Measurements from ENCODE around the gene SCN5A. TPM values are rescaled to one million over a fixed set of nuclear protein-coding genes. Genes with fewer than 3 reads are reported as not detected.
A peak's percentile ranks its signal among the peaks of the same experiment; 100 is the strongest.

Gene SCN5A
- total and polyA plus RNA-seq, 2 experiments from 2014 or later: 10.2 to 10.6 TPM

DNA sequence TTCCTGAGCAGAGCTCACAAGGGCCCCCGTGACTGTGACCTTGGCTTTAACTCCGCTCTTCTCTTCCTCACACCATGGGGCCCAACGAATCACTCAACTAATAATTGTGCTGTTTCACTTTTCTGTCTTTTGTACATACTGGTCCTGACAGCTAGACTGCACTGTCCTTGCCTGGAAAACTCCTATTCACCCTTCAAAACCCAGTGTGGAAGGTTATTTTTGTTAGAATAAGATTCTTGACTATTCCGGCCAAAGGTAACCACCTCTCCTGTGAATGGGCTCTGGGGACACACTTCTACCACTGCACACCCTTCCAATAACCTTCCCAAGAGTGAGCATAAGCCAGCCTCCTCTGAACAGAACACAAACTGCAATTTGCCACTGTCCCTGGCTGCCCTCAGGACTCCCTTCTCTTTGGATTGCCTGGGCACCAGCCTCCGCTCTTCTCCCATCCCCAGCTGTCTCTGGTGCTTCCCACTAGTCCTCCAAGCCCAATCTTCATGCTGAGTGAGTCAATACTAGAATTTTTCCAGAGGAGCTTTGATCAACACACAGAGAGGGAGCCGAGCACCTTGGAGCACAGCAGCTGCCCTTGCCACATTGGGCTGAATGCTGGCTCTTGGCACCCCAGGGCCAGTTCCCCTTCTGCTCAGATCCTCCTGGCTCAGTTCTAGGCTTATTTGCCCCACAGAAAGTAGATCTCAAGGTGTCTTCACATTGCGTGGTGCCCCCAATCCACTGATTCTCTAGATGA, 2.1 kb downstream of the SCN5A start:
- H3K36me3 ChIP-seq (ENCODE audit: insufficient read depth): no peaks in the 10 kb centered on the region
- no peak overlapping the region for H3K27ac ChIP-seq (ENCODE audit: low read depth)
- H3K9me2 ChIP-seq (ENCODE audit: insufficient read depth): no peaks in the 10 kb centered on the region
- TF ChIP-seq JUNB (IDR thresholded peaks at IDR 0.05; ENCODE audit: unreplicated experiment) (no peak), STAT1 (IDR thresholded peaks at IDR 0.05; ENCODE audit: unreplicated experiment) (no peak), ZNF114 (CRISPR knock-in tag; IDR thresholded peaks at IDR 0.05) (no peak), NANOG (IDR thresholded peaks at IDR 0.05; ENCODE audit: borderline replicate concordance) (no peak), ZNF331 (CRISPR knock-in tag; IDR thresholded peaks at IDR 0.05; ENCODE audit: low read depth) (no peak), EZH2 (IDR thresholded peaks at IDR 0.05; ENCODE audit: low read depth, unreplicated experiment) (no peak)
- Mint-ChIP-seq H3K4me3 (no peak overlapping the region), H3K27ac (no peak overlapping the region), H3K27me3 (ENCODE audit: insufficient read depth, low read depth, poor library complexity) (peaks cover 7% of the 10 kb centered on the region), H3K9me3 (no peaks in the 10 kb centered on the region), H3K36me3 (ENCODE audit: low read depth) (no peaks in the 10 kb centered on the region), H3K4me1 (peaks cover 4% of the 10 kb centered on the region)
- H3K4me3 ChIP-seq: no peak overlapping the region
- H3K27me3 ChIP-seq (ENCODE audit: insufficient read depth): peaks cover 43% of the 10 kb centered on the region
- DNase-seq (ENCODE audit: low spot score): no peak
- no peak for ATAC-seq
- peaks cover 8% of the 10 kb centered on the region for H4K20me1 ChIP-seq (replicated peaks; ENCODE audit: insufficient read depth)
- peaks cover 11% of the 10 kb centered on the region; the same call in 1 of the 2 replicates for H3K4me1 ChIP-seq (ENCODE audit: insufficient read depth)
- H2AFZ ChIP-seq: no peak overlapping the region
- H3K4me2 ChIP-seq: no peak overlapping the region
- peaks cover 5% of the 10 kb centered on the region; the same call in 1 of the 2 replicates for H3K79me2 ChIP-seq (replicated peaks; ENCODE audit: insufficient read depth)
- H3F3A ChIP-seq (replicated peaks; ENCODE audit: low read depth): no peaks in the 10 kb centered on the region

DNA sequence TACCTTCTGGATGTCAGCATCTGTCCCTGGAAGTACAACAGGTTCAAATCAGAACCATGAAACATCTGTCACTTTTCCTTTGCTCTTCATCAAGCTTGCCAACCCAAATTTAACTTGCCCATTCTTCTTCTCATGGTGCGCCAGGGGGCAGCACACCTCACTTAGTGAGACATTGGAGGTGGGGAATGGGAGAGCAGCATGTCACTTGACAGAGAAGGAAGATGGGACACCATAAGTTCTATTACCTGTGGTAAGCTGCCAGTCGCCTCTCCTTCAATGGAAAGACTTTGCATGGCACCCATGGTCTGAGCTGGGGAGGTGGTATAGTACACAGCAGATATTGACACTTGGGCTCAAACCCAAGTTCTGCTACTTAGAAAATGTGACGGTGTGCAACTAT, 2.9 kb downstream of the SCN5A start:
- H3K9me3 Mint-ChIP-seq: no peaks in the 10 kb centered on the region
- H3K4me3 ChIP-seq: no peak overlapping the region
- no peak overlapping the region for H3K4me2 ChIP-seq
- no peak for TF ChIP-seq NANOG (IDR thresholded peaks at IDR 0.05; ENCODE audit: borderline replicate concordance)
- TF ChIP-seq, protein P1, sequence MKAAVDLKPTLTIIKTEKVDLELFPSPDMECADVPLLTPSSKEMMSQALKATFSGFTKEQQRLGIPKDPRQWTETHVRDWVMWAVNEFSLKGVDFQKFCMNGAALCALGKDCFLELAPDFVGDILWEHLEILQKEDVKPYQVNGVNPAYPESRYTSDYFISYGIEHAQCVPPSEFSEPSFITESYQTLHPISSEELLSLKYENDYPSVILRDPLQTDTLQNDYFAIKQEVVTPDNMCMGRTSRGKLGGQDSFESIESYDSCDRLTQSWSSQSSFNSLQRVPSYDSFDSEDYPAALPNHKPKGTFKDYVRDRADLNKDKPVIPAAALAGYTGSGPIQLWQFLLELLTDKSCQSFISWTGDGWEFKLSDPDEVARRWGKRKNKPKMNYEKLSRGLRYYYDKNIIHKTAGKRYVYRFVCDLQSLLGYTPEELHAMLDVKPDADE (IDR thresholded peaks at IDR 0.05): no peak
- TF ChIP-seq JUNB (IDR thresholded peaks at IDR 0.05; ENCODE audit: unreplicated experiment): no peak
- TF ChIP-seq, protein P2, sequence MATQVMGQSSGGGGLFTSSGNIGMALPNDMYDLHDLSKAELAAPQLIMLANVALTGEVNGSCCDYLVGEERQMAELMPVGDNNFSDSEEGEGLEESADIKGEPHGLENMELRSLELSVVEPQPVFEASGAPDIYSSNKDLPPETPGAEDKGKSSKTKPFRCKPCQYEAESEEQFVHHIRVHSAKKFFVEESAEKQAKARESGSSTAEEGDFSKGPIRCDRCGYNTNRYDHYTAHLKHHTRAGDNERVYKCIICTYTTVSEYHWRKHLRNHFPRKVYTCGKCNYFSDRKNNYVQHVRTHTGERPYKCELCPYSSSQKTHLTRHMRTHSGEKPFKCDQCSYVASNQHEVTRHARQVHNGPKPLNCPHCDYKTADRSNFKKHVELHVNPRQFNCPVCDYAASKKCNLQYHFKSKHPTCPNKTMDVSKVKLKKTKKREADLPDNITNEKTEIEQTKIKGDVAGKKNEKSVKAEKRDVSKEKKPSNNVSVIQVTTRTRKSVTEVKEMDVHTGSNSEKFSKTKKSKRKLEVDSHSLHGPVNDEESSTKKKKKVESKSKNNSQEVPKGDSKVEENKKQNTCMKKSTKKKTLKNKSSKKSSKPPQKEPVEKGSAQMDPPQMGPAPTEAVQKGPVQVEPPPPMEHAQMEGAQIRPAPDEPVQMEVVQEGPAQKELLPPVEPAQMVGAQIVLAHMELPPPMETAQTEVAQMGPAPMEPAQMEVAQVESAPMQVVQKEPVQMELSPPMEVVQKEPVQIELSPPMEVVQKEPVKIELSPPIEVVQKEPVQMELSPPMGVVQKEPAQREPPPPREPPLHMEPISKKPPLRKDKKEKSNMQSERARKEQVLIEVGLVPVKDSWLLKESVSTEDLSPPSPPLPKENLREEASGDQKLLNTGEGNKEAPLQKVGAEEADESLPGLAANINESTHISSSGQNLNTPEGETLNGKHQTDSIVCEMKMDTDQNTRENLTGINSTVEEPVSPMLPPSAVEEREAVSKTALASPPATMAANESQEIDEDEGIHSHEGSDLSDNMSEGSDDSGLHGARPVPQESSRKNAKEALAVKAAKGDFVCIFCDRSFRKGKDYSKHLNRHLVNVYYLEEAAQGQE (IDR thresholded peaks at IDR 0.05; ENCODE audit: unreplicated experiment): no peak
- TF ChIP-seq STAT1 (IDR thresholded peaks at IDR 0.05; ENCODE audit: unreplicated experiment): no peak
- TF ChIP-seq EZH2phosphoT487 (IDR thresholded peaks at IDR 0.05; ENCODE audit: unreplicated experiment): no peak
- TF ChIP-seq, protein P3, sequence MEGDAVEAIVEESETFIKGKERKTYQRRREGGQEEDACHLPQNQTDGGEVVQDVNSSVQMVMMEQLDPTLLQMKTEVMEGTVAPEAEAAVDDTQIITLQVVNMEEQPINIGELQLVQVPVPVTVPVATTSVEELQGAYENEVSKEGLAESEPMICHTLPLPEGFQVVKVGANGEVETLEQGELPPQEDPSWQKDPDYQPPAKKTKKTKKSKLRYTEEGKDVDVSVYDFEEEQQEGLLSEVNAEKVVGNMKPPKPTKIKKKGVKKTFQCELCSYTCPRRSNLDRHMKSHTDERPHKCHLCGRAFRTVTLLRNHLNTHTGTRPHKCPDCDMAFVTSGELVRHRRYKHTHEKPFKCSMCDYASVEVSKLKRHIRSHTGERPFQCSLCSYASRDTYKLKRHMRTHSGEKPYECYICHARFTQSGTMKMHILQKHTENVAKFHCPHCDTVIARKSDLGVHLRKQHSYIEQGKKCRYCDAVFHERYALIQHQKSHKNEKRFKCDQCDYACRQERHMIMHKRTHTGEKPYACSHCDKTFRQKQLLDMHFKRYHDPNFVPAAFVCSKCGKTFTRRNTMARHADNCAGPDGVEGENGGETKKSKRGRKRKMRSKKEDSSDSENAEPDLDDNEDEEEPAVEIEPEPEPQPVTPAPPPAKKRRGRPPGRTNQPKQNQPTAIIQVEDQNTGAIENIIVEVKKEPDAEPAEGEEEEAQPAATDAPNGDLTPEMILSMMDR (conservative IDR thresholded peaks at IDR 0.05; ENCODE audit: low read depth in 2 of 2): peak; percentile 79 to 89
- H3K4me3 Mint-ChIP-seq: no peak overlapping the region
- no peak overlapping the region for H3K27ac Mint-ChIP-seq
- H3K27me3 ChIP-seq (ENCODE audit: insufficient read depth): peaks cover 35% of the 10 kb centered on the region
- H3K4me1 ChIP-seq (ENCODE audit: insufficient read depth): peaks cover 15% of the 10 kb centered on the region; the same call in 1 of the 2 replicates
- no peaks in the 10 kb centered on the region for H3K9me2 ChIP-seq (ENCODE audit: insufficient read depth)
- no peaks in the 10 kb centered on the region for H3K36me3 ChIP-seq (ENCODE audit: insufficient read depth)
- peaks cover 8% of the 10 kb centered on the region for H4K20me1 ChIP-seq (replicated peaks; ENCODE audit: insufficient read depth)
- no peak overlapping the region for H2AFZ ChIP-seq
- peaks cover 6% of the 10 kb centered on the region for H3K4me1 Mint-ChIP-seq
- H3K79me2 ChIP-seq (replicated peaks; ENCODE audit: insufficient read depth): peaks cover 5% of the 10 kb centered on the region; the same call in 1 of the 2 replicates
- ATAC-seq (peak; percentile 3; the same call in 1 of the 3 replicates), DNase-seq (ENCODE audit: low spot score) (peak; percentile 83)
- peaks cover 6% of the 10 kb centered on the region for H3K27me3 Mint-ChIP-seq (ENCODE audit: insufficient read depth, low read depth, poor library complexity)
- no peaks in the 10 kb centered on the region for H3F3A ChIP-seq (replicated peaks; ENCODE audit: low read depth)
- no peak overlapping the region for H3K27ac ChIP-seq (ENCODE audit: low read depth)
- no peaks in the 10 kb centered on the region for H3K36me3 Mint-ChIP-seq (ENCODE audit: low read depth)
